PC-9 (cell line): ENCODE data around the gene GMEB2. TPM values are rescaled to one million over a fixed set of nuclear protein-coding genes. Genes with fewer than 3 reads are reported as not detected.

ENCODE experiments used
- BruUV-seq: library from RNA; stranded (reverse); fragments of 400-500 nt; replicated peaks from 2 replicates; lab custom pipeline; 2021; lab: Mats Ljungman, UMichigan
- CTCF ChIA-PET: fragments of 300-600 bp; sonication (Branson Sonifier 250); formaldehyde crosslinking; loops from one replicate; lab custom pipeline; 2022; ENCODE audit warnings: antibody characterized with exemption; lab: Charles Lee
- POLR2A ChIA-PET: fragments of 300-600 bp; sonication (Branson Sonifier 250); formaldehyde crosslinking; loops from one replicate; lab custom pipeline; 2022; ENCODE audit warnings: antibody characterized with exemption; ENCODE audit not compliant: unreplicated experiment; lab: Charles Lee
- DNase-seq, 2 experiments: peaks; one replicate each; pipeline versions ENCODE4 v3.0.0 to v3.0.0-alpha.2; 2015 to 2022; ENCODE audit warnings: mixed read lengths in 1 of 2
- H2AFZ ChIP-seq: fragments of 200-600 bp; sonication (generic); 2 replicates; pipeline ENCODE4 v1.8.1; 2017; ENCODE audit warnings: antibody characterized with exemption
- H3F3A ChIP-seq: fragments of 200-600 bp; sonication (generic); 2 replicates; pipeline ENCODE4 v1.8.1; 2017; ENCODE audit warnings: antibody characterized with exemption, mild to moderate bottlenecking, low read depth; ENCODE audit not compliant: insufficient read depth
- H3K27ac ChIP-seq: fragments of 200-600 bp; sonication (generic); 2 replicates; pipeline ENCODE4 v1.6.1; 2016; ENCODE audit warnings: mixed run types
- H3K27me3 ChIP-seq: fragments of 200-600 bp; sonication (generic); 2 replicates; pipeline ENCODE4 v1.6.1; 2016; ENCODE audit warnings: low read depth, mixed run types; ENCODE audit not compliant: insufficient read depth
- H3K36me3 ChIP-seq: fragments of 200-600 bp; sonication (generic); 2 replicates; pipeline ENCODE4 v1.6.1; 2016; ENCODE audit warnings: low read depth, mixed run types
- H3K4me1 ChIP-seq: fragments of 200-600 bp; sonication (generic); replicated peaks from 2 replicates; pipeline ENCODE4 v1.6.1; 2016; ENCODE audit warnings: mixed run types; ENCODE audit not compliant: insufficient read depth
- H3K4me2 ChIP-seq: fragments of 200-600 bp; sonication (generic); 2 replicates; pipeline ENCODE4 v1.6.1; 2017; ENCODE audit warnings: mixed run types
- H3K4me3 ChIP-seq: fragments of 200-600 bp; sonication (generic); 2 replicates; pipeline ENCODE4 v1.6.1; 2016; ENCODE audit warnings: mixed run types
- H3K79me2 ChIP-seq: fragments of 200-600 bp; sonication (generic); 2 replicates; pipeline ENCODE4 v1.6.1; 2017; ENCODE audit warnings: low read depth, mixed run types
- H3K9me2 ChIP-seq: fragments of 200-600 bp; sonication (generic); 2 replicates; pipeline ENCODE4 v1.8.1; 2017; ENCODE audit warnings: mild to moderate bottlenecking; ENCODE audit not compliant: insufficient read depth
- H3K9me3 ChIP-seq: fragments of 200-600 bp; sonication (generic); 2 replicates; pipeline ENCODE4 v1.8.1; 2016; ENCODE audit warnings: low read depth; ENCODE audit not compliant: insufficient read depth
- H4K20me1 ChIP-seq: fragments of 200-600 bp; sonication (generic); 2 replicates; pipeline ENCODE4 v1.8.1; 2017; ENCODE audit not compliant: insufficient read depth
- CTCF ChIP-seq: fragments of 200-600 bp; sonication (generic); conservative IDR thresholded peaks from 2 replicates; pipeline ENCODE4 v1.6.1; 2017; ENCODE audit warnings: mixed run types, antibody characterized with exemption, mild to moderate bottlenecking, moderate library complexity
- EZH2 ChIP-seq: fragments of 200-600 bp; sonication (generic); IDR thresholded peaks from 2 replicates; pipeline ENCODE4 v1.8.0; 2017; ENCODE audit warnings: antibody characterized with exemption, low read depth
- intact Hi-C: fragments of 100-400 bp; cut with micrococcal nuclease; formaldehyde crosslinking; loops from one replicate; pipeline ENCODE4 v1.10.0; 2022; ENCODE audit not compliant: unreplicated experiment
- total RNA-seq: library from RNA; stranded (reverse); gene quantifications from 2 replicates; pipeline ENCODE4 v1.2.3, GENCODE V29; 2021

The GMEB2 gene
- total RNA-seq, 1 experiment from 2014 or later = 19.3 TPM

- Histone ChIP-seq H3K79me2 (no peaks in the 10 kb centered on the region), H2AFZ (no peak overlapping the region), H3K9me3 (no peaks in the 10 kb centered on the region), H3K4me3 (no peak overlapping the region), H3F3A (peaks cover 9% of the 10 kb centered on the region; the same call in 1 of the 2 replicates), H3K36me3 (0 out of 2 replicates have a peak, but pooled peaks cover 5% of the 10 kb centered on the region), H3K4me2 (no peak overlapping the region), H3K27ac (no peak overlapping the region), H4K20me1 (no peaks in the 10 kb centered on the region), H3K4me1 (peaks cover 14% of the 10 kb centered on the region; the same call in 1 of the 2 replicates), H3K27me3 (no peaks in the 10 kb centered on the region), H3K9me2 (no peaks in the 10 kb centered on the region)
- no peak for DNase-seq
- ChIA-PET POLR2A (no interaction called here), CTCF (no interaction called here)
- intact Hi-C loops = no loop called here
- TF ChIP-seq EZH2 (no peak), CTCF (no peak)
- BruUV-seq = no TSS peak
These were observed 27.4 kb downstream of the GMEB2 start for GRCh38 chr20:63599396-63600050.

GRCh38 chr20:63598479-63599395 is 28.2 kb downstream of the GMEB2 start:
- H3K27me3 ChIP-seq = no peaks in the 10 kb centered on the region
- H3K9me3 ChIP-seq = no peaks in the 10 kb centered on the region
- peaks cover 14% of the 10 kb centered on the region; the same call in 1 of the 2 replicates for H3K4me1 ChIP-seq
- no peak overlapping the region for H3K4me3 ChIP-seq
- ChIA-PET CTCF (no interaction called here), POLR2A (no interaction called here)
- H3K36me3 ChIP-seq = 0 out of 2 replicates have a peak, but pooled peaks cover 5% of the 10 kb centered on the region
- DNase-seq = no peak
- intact Hi-C loops = no loop called here
- H3K4me2 ChIP-seq = no peak overlapping the region
- no TSS peak for BruUV-seq
- no peak for TF ChIP-seq CTCF
- TF ChIP-seq EZH2 = no peak
- H3K27ac ChIP-seq = no peak overlapping the region
- H3K9me2 ChIP-seq = no peaks in the 10 kb centered on the region
- no peaks in the 10 kb centered on the region for H3K79me2 ChIP-seq
- H4K20me1 ChIP-seq = no peaks in the 10 kb centered on the region
- H2AFZ ChIP-seq = no peak overlapping the region
- peaks cover 9% of the 10 kb centered on the region; the same call in 1 of the 2 replicates for H3F3A ChIP-seq

- no peaks in the 10 kb centered on the region for H3K9me3 ChIP-seq
- no peak overlapping the region for H3K27ac ChIP-seq
- H3K4me3 ChIP-seq = no peak overlapping the region
- no peak for DNase-seq
- H3K27me3 ChIP-seq = no peaks in the 10 kb centered on the region
- BruUV-seq = no TSS peak
- peaks cover 14% of the 10 kb centered on the region; the same call in 1 of the 2 replicates for H3K4me1 ChIP-seq
- intact Hi-C loops = no loop called here
- H3F3A ChIP-seq = peaks cover 9% of the 10 kb centered on the region; the same call in 1 of the 2 replicates
- H3K79me2 ChIP-seq = no peaks in the 10 kb centered on the region
- no peak overlapping the region for H2AFZ ChIP-seq
- no peaks in the 10 kb centered on the region for H3K9me2 ChIP-seq
- 0 out of 2 replicates have a peak, but pooled peaks cover 5% of the 10 kb centered on the region for H3K36me3 ChIP-seq
- TF ChIP-seq CTCF (no peak), EZH2 (no peak)
- POLR2A ChIA-PET = no interaction called here
- H4K20me1 ChIP-seq = no peaks in the 10 kb centered on the region
- CTCF ChIA-PET = no interaction called here
- no peak overlapping the region for H3K4me2 ChIP-seq
These were observed 29.0 kb downstream of the GMEB2 start for GRCh38 chr20:63597651-63598478.
